Measurements from ENCODE around the gene SYT7. TPM values are rescaled to one million over a fixed set of nuclear protein-coding genes. Genes with fewer than 3 reads are reported as not detected.
A peak's percentile ranks its signal among the peaks of the same experiment; 100 is the strongest.

Gene SYT7
- total RNA-seq, 4 donors from 2014 or later = 5.2 to 12.6 (median 8.8) TPM

- H3K27me3 ChIP-seq = no peaks in the 10 kb centered on the region
- TF ChIP-seq CTCF (IDR thresholded peaks at IDR 0.05) (peak; percentile 60 to 93 (median 84)), POLR2A (IDR thresholded peaks at IDR 0.05) (no peak)
- DNase-seq = peak; percentile 81 to 82
- no peaks in the 10 kb centered on the region for H3K36me3 ChIP-seq
- no peak overlapping the region for H3K4me3 ChIP-seq (replicated peaks in 1 of 3)
- intact Hi-C loops (cut with DNase I) = loop anchor here (2.0 to 5.0 kb wide), 2 partner anchors 46 to 149 kb away; partner anchors contain the start of gene SYT7
- peaks cover 0 to 16% of the 10 kb centered on the region in 2 donors for H3K4me1 ChIP-seq
- peak overlapping the region in 2 of 3 donors; percentile 20 to 56 for H3K27ac ChIP-seq
- H3K9me3 ChIP-seq = no peaks in the 10 kb centered on the region
- 61 to 77% methylated on average over 5 to 13 of the region's 13 CpGs for WGBS, 2 donors
Observed at GRCh38 chr11:61627850-61628661, 47.2 kb upstream of the SYT7 start.

DNA sequence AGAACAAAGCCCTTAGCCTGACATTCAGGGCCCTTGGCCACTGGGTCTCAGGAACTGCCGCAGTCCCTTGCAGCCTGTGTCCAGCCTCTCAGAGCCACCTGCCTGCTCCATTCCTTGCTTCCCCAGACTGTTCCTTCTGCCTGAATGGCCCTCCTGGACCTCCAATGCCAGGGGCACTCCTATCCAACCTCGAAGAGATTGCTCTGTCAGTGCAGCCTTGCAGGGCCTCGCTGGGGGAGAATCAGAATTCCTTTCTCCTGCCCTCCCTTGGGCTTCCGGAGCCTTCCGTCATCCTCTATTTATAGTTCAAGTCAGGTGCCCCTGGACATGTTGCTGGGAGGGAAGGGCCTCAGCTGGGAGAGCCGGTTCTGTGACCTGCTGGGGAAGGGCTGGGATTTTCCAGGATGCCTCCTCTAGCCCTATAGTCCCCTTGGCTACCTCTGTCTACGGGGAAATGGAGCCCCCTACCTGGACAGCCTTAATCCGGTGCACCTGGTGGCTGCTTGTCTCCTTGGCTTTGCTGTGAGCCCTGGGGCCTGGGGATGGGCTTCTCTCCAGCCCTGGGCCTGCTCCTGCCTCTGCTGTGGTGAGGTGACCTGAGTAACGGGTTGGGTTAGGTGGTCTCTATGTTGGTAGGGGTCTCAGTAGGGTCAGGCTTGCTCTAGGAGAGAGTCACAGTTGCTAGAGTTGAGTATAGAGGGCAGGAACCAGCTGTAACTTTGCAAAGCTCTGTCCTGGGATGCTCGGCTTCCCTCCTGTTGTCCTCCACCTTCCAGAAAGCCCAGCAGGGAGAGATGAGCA lies 45.9 kb upstream of the SYT7 start:
- Histone ChIP-seq H3K36me3 (no peaks in the 10 kb centered on the region), H3K4me1 (peaks cover 0 to 16% of the 10 kb centered on the region in 2 donors), H3K9me3 (no peaks in the 10 kb centered on the region), H3K27ac (peak overlapping the region; percentile 56 to 66 (median 66)), H3K27me3 (no peaks in the 10 kb centered on the region), H3K4me3 (replicated peaks in 1 of 3) (no peak overlapping the region)
- TF ChIP-seq CTCF (IDR thresholded peaks at IDR 0.05) (no peak), POLR2A (IDR thresholded peaks at IDR 0.05) (peak in 1 of 2 donors; percentile 25)
- DNase-seq = peak; percentile 80 to 86
- WGBS, 2 donors = 35 to 56% methylated on average over 9 to 10 of the region's 10 CpGs
- intact Hi-C loops (cut with DNase I) = loop anchor here (5.0 kb wide), 1 partner anchor 44 kb away; the partner anchor contains the start of gene SYT7

GRCh38 chr11:61625525-61625924 lies 44.6 kb upstream of the SYT7 start:
- intact Hi-C loops (cut with DNase I) = loop anchor here (5.0 kb wide), 1 partner anchor 43 kb away; the partner anchor contains the start of gene SYT7
- DNase-seq = no peak
- Histone ChIP-seq H3K4me1 (peaks cover 0 to 16% of the 10 kb centered on the region in 2 donors), H3K27ac (no peak overlapping the region), H3K36me3 (no peaks in the 10 kb centered on the region), H3K9me3 (no peaks in the 10 kb centered on the region), H3K4me3 (replicated peaks in 1 of 3) (no peak overlapping the region), H3K27me3 (no peaks in the 10 kb centered on the region)
- WGBS, 2 donors = 90 to 94% methylated on average over 3 of the region's 3 CpGs
- TF ChIP-seq CTCF (IDR thresholded peaks at IDR 0.05) (no peak), POLR2A (IDR thresholded peaks at IDR 0.05) (no peak)

- no peak overlapping the region for H3K4me3 ChIP-seq (replicated peaks in 1 of 3)
Observed at GRCh38 chr11:61621917-61622585, 41.2 kb upstream of the SYT7 start.

More at GRCh38 chr11:61621917-61622585, 41.2 kb upstream of the SYT7 start:
- no peaks in the 10 kb centered on the region for H3K27me3 ChIP-seq
- H3K36me3 ChIP-seq = no peaks in the 10 kb centered on the region
- 66 to 68% methylated on average over 4 to 5 of the region's 7 CpGs for WGBS, 2 donors
- no peaks in the 10 kb centered on the region for H3K9me3 ChIP-seq
- intact Hi-C loops (cut with DNase I) = no loop called here
- no peak for DNase-seq
- H3K27ac ChIP-seq = no peak overlapping the region
- TF ChIP-seq POLR2A (IDR thresholded peaks at IDR 0.05) (no peak), CTCF (IDR thresholded peaks at IDR 0.05) (no peak)
- H3K4me1 ChIP-seq = peaks cover 0 to 7% of the 10 kb centered on the region in 2 donors

All from thyroid gland (tissue), 4 donors.